ENCODE measurements around the gene YKT6. TPM values are rescaled to one million over a fixed set of nuclear protein-coding genes. Genes with fewer than 3 reads are reported as not detected.

Gene YKT6
- total and polyA plus RNA-seq, 2 donors (not counting 1 experiment from before 2014, with no cell fraction given), result 36.5 to 62.3 TPM

DNA sequence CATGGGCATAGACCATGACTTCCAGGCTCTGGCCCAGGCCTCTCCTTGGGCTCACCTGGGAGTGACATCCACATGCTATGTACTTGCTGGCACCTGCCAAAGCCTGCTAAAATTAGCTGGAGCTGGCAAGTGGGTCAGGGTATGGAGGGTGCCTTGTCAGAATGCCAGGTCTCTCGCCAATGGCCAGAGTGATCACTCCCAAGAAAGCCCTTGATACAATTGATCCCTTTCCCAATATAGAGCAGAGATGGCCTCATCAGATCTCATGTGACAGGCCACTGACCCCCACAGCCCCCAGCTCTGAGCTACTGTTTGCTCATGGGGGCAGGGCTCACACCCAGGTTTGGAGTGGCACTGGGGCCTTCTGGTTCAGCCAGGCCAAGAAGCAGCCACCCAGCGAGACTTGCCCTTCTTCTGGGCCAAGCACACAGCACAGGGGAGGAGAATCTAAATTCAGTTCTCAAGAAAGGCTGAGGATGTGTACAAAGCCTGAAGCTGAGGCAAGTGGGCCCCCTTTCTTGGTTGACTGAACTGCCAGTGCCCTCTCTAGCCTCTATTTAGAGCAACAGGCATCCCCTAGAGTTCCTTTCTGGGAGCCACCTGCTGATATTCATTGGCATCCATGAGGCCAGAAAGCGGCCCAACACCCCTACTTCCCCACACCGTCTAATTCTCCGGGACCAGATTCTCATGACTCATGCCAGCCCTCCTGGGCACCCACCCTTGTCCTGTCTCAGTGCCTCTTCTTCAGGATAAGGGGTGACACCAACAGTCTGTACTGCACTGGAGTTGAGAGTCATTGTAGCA is 40.8 kb upstream of the YKT6 start:
- intact Hi-C loops (cut with micrococcal nuclease), result no loop called here
- no peak overlapping the region for H3K9ac ChIP-seq (ENCODE audit: low read length)
- no peaks in the 10 kb centered on the region for H3K79me2 ChIP-seq (ENCODE audit: control insufficient read depth, insufficient read depth, low read length)
- no peaks in the 10 kb centered on the region for H3K27me3 ChIP-seq (replicated peaks in 1 of 4; ENCODE audit: control extremely low read depth in 1 of 4, control insufficient read depth in 3 of 4, insufficient read depth in 4 of 4, low read length in 3 of 4)
- H3K27ac ChIP-seq (ENCODE audit: low read length in 2 of 2), result no peak overlapping the region
- 100% methylated on average over 4 of the region's 5 CpGs for WGBS (ENCODE audit: insufficient coverage)
- H3K27me3 Mint-ChIP-seq, result peaks cover 8% of the 10 kb centered on the region
- H3K4me3 ChIP-seq (ENCODE audit: control extremely low read depth in 1 of 5, extremely low read depth in 1 of 5, insufficient read depth in 1 of 5, low read depth in 2 of 5, low read length in 4 of 5), result no peak overlapping the region
- no peaks in the 10 kb centered on the region for H3K9me3 Mint-ChIP-seq (ENCODE audit: insufficient read depth)
- POLR2A ChIA-PET, result no interaction called here
- no peak for DNase-seq
- no peaks in the 10 kb centered on the region for H4K20me1 ChIP-seq (ENCODE audit: control insufficient read depth, insufficient read depth, low read length, poor library complexity, severe bottlenecking)
- H3K4me1 ChIP-seq (ENCODE audit: control insufficient read depth in 2 of 2, insufficient read depth in 2 of 2, low read length in 2 of 2), result no peaks in the 10 kb centered on the region
- ATAC-seq (ENCODE audit: low read depth), result no peak
- peaks cover 0 to 1% (median 0%) of the 10 kb centered on the region in 3 donors for H3K9me3 ChIP-seq (ENCODE audit: control extremely low read depth in 1 of 3, control insufficient read depth in 2 of 3, insufficient read depth in 1 of 3, low read length in 2 of 3)
- no peak overlapping the region for H3K27ac Mint-ChIP-seq
- H2AFZ ChIP-seq (ENCODE audit: insufficient read depth, low read depth, low read length, poor library complexity, severe bottlenecking), result no peak overlapping the region
- H3K4me2 ChIP-seq (replicated peaks; ENCODE audit: low read depth, low read length, poor library complexity, severe bottlenecking), result no peak overlapping the region
- TF ChIP-seq EZH2 (IDR thresholded peaks at IDR 0.05; ENCODE audit: borderline replicate concordance, insufficient read depth, low read depth, low read length, poor library complexity, severe bottlenecking), result no peak
- TF ChIP-seq, protein P1, sequence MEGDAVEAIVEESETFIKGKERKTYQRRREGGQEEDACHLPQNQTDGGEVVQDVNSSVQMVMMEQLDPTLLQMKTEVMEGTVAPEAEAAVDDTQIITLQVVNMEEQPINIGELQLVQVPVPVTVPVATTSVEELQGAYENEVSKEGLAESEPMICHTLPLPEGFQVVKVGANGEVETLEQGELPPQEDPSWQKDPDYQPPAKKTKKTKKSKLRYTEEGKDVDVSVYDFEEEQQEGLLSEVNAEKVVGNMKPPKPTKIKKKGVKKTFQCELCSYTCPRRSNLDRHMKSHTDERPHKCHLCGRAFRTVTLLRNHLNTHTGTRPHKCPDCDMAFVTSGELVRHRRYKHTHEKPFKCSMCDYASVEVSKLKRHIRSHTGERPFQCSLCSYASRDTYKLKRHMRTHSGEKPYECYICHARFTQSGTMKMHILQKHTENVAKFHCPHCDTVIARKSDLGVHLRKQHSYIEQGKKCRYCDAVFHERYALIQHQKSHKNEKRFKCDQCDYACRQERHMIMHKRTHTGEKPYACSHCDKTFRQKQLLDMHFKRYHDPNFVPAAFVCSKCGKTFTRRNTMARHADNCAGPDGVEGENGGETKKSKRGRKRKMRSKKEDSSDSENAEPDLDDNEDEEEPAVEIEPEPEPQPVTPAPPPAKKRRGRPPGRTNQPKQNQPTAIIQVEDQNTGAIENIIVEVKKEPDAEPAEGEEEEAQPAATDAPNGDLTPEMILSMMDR (IDR thresholded peaks at IDR 0.05), result no peak
- CTCF ChIA-PET, result no interaction called here
- H3K36me3 ChIP-seq (replicated peaks in 1 of 2; ENCODE audit: control extremely low read depth in 1 of 2, control insufficient read depth in 1 of 2, extremely low read depth in 1 of 2, insufficient read depth in 2 of 2, low read length in 1 of 2), result no peaks in the 10 kb centered on the region
- no peak overlapping the region for H3K4me3 Mint-ChIP-seq
- no peaks in the 10 kb centered on the region for H3K4me1 Mint-ChIP-seq

DNA sequence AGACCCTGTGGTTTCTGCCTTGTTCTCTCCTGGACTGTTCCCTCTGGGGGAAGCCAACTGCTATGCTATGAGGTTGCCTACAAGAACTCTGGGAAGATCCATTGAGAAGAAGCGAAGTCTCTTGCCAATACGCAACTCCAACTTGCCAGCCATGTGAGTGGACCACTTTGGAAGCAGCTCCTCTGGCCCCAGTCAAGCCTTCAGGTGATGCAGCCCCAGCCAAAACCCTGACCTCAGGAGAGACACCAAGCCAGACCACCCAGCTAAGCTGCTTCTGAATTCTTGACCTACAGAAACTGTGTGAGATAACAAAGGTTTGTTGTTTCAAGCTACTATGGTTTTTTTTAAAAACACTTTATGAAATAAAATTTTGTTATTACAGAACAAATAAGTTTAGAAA is 39.4 kb upstream of the YKT6 start:
- H2AFZ ChIP-seq (ENCODE audit: insufficient read depth, low read depth, low read length, poor library complexity, severe bottlenecking), result no peak overlapping the region
- H3K79me2 ChIP-seq (ENCODE audit: control insufficient read depth, insufficient read depth, low read length), result no peaks in the 10 kb centered on the region
- Mint-ChIP-seq H3K4me1 (no peaks in the 10 kb centered on the region), H3K4me3 (no peak overlapping the region), H3K27ac (no peak overlapping the region), H3K9me3 (ENCODE audit: insufficient read depth) (no peaks in the 10 kb centered on the region), H3K27me3 (peaks cover 8% of the 10 kb centered on the region)
- WGBS (ENCODE audit: insufficient coverage), result 94% methylated on average over 2 of the region's 2 CpGs
- no peak overlapping the region for H3K4me3 ChIP-seq (ENCODE audit: control extremely low read depth in 1 of 5, extremely low read depth in 1 of 5, insufficient read depth in 1 of 5, low read depth in 2 of 5, low read length in 4 of 5)
- ATAC-seq (ENCODE audit: low read depth), result no peak
- no peaks in the 10 kb centered on the region for H3K4me1 ChIP-seq (ENCODE audit: control insufficient read depth in 2 of 2, insufficient read depth in 2 of 2, low read length in 2 of 2)
- no peak for TF ChIP-seq EZH2 (IDR thresholded peaks at IDR 0.05; ENCODE audit: borderline replicate concordance, insufficient read depth, low read depth, low read length, poor library complexity, severe bottlenecking)
- TF ChIP-seq, protein P1 (IDR thresholded peaks at IDR 0.05), result no peak
- ChIA-PET CTCF (no interaction called here), POLR2A (no interaction called here)
- intact Hi-C loops (cut with micrococcal nuclease), result no loop called here
- no peak overlapping the region for H3K9ac ChIP-seq (ENCODE audit: low read length)
- DNase-seq, result no peak
- H3K36me3 ChIP-seq (replicated peaks in 1 of 2; ENCODE audit: control extremely low read depth in 1 of 2, control insufficient read depth in 1 of 2, extremely low read depth in 1 of 2, insufficient read depth in 2 of 2, low read length in 1 of 2), result no peaks in the 10 kb centered on the region
- H4K20me1 ChIP-seq (ENCODE audit: control insufficient read depth, insufficient read depth, low read length, poor library complexity, severe bottlenecking), result no peaks in the 10 kb centered on the region
- no peak overlapping the region for H3K4me2 ChIP-seq (replicated peaks; ENCODE audit: low read depth, low read length, poor library complexity, severe bottlenecking)
- H3K27ac ChIP-seq (ENCODE audit: low read length in 2 of 2), result no peak overlapping the region
- peaks cover 0 to 1% (median 0%) of the 10 kb centered on the region in 3 donors for H3K9me3 ChIP-seq (ENCODE audit: control extremely low read depth in 1 of 3, control insufficient read depth in 2 of 3, insufficient read depth in 1 of 3, low read length in 2 of 3)
- no peaks in the 10 kb centered on the region for H3K27me3 ChIP-seq (replicated peaks in 1 of 4; ENCODE audit: control extremely low read depth in 1 of 4, control insufficient read depth in 3 of 4, insufficient read depth in 4 of 4, low read length in 3 of 4)

Data from B cell (primary cell).